Gastroesophageal sphincter (tissue), 4 donors: ENCODE results near the gene NPY2R. TPM values are rescaled to one million over a fixed set of nuclear protein-coding genes. Genes with fewer than 3 reads are reported as not detected.

Experiments
- ATAC-seq: fragments of 150-250 bp; one replicate; pipeline ENCODE4 v1.9.1; 2016; ENCODE audit warnings: mild to moderate bottlenecking, moderate library complexity
- H3K27ac ChIP-seq, 4 donors: fragments of 200-600 bp; sonication (generic) in 3 of 4; 1 replicate in 3 of 4; 2 replicates in 1 of 4; pipeline ENCODE4 v1.5.1; 2016 to 2019
- H3K27me3 ChIP-seq: fragments of 200-600 bp; sonication (generic); one replicate; pipeline ENCODE4 v1.5.1; 2019
- H3K36me3 ChIP-seq, 2 donors: fragments of 200-600 bp; sonication (generic); one replicate each; pipeline ENCODE4 v1.5.1; 2019; ENCODE audit warnings: control low read depth in 1 of 2
- H3K4me1 ChIP-seq, 3 donors: fragments of 200-600 bp; sonication (generic); 1 replicate in 2 of 3; 2 replicates in 1 of 3; pipeline ENCODE4 v1.5.1; 2016 to 2019; ENCODE audit warnings: control low read depth in 2 of 3
- H3K4me3 ChIP-seq, 2 donors: fragments of 200-600 bp; sonication (generic); one replicate each; pipeline ENCODE4 v1.5.1; 2019; ENCODE audit warnings: mild to moderate bottlenecking in 1 of 2, moderate library complexity in 1 of 2
- H3K9me3 ChIP-seq, 3 donors: fragments of 200-600 bp; sonication (generic); one replicate each; pipeline ENCODE4 v1.5.1; 2017 to 2019; ENCODE audit warnings: control low read depth in 2 of 3
- EP300 ChIP-seq: sonication (generic); formaldehyde crosslinking; IDR thresholded peaks from one replicate; pipeline ENCODE4 v1.6.1; 2017; ENCODE audit warnings: antibody characterized with exemption, mild to moderate bottlenecking
- POLR2A ChIP-seq, 2 donors: fragments of 450-650 bp; IDR thresholded peaks; one replicate each; pipeline ENCODE4 v1.6.1; 2017; ENCODE audit warnings: antibody characterized with exemption in 2 of 2, mild to moderate bottlenecking in 2 of 2, moderate library complexity in 1 of 2
- POLR2AphosphoS5 ChIP-seq: sonication (generic); formaldehyde crosslinking; IDR thresholded peaks from one replicate; pipeline ENCODE4 v1.6.1; 2017; ENCODE audit warnings: antibody characterized with exemption
- WGBS, 2 donors: methylation state at CpG; one replicate each; pipeline ENCODE4 v1.1.5; 2018; ENCODE audit warnings: low coverage in 1 of 2; 5-methylcytosine and 5-hydroxymethylcytosine counted together
- total RNA-seq, 4 donors: library from RNA; depleted of rRNA; stranded (reverse); fragments of >200 nt; gene quantifications; one replicate each; pipeline ENCODE4 v1.1.0, GENCODE V29; 2016
- TF ChIP-seq, protein P1 (sequence below), 4 experiments: fragments of 200-600 bp in 2 of 4; fragments of 450-650 bp in 2 of 4; sonication (generic) in 1 of 4; IDR thresholded peaks; one replicate each; pipeline ENCODE4 v1.5.1; 2017 to 2019; ENCODE audit warnings: antibody characterized with exemption in 4 of 4, mild to moderate bottlenecking in 2 of 4, moderate library complexity in 2 of 4

Gene NPY2R, protein sequence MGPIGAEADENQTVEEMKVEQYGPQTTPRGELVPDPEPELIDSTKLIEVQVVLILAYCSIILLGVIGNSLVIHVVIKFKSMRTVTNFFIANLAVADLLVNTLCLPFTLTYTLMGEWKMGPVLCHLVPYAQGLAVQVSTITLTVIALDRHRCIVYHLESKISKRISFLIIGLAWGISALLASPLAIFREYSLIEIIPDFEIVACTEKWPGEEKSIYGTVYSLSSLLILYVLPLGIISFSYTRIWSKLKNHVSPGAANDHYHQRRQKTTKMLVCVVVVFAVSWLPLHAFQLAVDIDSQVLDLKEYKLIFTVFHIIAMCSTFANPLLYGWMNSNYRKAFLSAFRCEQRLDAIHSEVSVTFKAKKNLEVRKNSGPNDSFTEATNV
- total RNA-seq = under 1 TPM in 1 of 4 donors, not detected in 3; 0.67 TPM

DNA sequence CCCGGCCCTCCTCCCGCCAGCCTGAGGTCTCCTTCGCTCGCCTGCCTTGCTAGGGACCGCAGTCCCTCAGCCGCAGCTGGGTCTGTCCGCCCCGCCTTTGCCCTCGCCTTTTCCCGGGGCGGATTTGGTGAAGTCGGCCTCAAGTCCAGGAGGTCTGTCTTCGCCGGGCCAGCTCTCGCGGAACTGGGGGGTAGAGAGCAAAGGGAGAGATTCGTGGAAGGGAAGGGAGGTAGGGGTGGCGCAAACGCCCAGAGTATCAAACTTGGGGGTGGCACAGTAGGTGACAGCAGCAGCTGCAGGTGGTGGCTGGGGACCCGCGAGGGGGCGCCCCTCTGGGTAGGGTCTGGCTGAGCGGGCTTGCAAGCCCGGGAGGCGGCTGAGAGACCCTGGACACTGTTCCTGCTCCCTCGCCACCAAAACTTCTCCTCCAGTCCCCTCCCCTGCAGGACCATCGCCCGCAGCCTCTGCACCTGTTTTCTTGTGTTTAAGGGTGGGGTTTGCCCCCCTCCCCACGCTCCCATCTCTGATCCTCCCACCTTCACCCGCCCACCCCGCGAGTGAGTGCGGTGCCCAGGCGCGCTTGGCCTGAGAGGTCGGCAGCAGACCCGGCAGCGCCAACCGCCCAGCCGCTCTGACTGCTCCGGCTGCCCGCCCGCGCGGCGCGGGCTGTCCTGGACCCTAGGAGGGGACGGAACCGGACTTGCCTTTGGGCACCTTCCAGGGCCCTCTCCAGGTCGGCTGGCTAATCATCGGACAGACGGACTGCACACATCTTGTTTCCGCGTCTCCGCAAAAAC, at the start of gene NPY2R:
Gene NPY2R, plus strand, starts transcription at position 379 of the 797 bp plus-strand sequence. CDS start 5,304 bp downstream, outside the sequence.
- H3K4me3 ChIP-seq = peak within 1 kb of the TSS in 1 of 2 donors; percentile 35
- H3K4me1 ChIP-seq = peaks cover 0 to 16% (median 0%) of the 10 kb centered on the region in 3 donors
- peaks cover 50% of the 10 kb centered on the region for H3K27me3 ChIP-seq
- TF ChIP-seq POLR2AphosphoS5 = no peak
- TF ChIP-seq, protein P1, sequence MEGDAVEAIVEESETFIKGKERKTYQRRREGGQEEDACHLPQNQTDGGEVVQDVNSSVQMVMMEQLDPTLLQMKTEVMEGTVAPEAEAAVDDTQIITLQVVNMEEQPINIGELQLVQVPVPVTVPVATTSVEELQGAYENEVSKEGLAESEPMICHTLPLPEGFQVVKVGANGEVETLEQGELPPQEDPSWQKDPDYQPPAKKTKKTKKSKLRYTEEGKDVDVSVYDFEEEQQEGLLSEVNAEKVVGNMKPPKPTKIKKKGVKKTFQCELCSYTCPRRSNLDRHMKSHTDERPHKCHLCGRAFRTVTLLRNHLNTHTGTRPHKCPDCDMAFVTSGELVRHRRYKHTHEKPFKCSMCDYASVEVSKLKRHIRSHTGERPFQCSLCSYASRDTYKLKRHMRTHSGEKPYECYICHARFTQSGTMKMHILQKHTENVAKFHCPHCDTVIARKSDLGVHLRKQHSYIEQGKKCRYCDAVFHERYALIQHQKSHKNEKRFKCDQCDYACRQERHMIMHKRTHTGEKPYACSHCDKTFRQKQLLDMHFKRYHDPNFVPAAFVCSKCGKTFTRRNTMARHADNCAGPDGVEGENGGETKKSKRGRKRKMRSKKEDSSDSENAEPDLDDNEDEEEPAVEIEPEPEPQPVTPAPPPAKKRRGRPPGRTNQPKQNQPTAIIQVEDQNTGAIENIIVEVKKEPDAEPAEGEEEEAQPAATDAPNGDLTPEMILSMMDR (IDR thresholded peaks at IDR 0.05) = no peak
- TF ChIP-seq EP300 = no peak
- TF ChIP-seq POLR2A (IDR thresholded peaks at IDR 0.05) = no peak
- peak; percentile 7 for ATAC-seq
- H3K9me3 ChIP-seq = no peaks in the 10 kb centered on the region
- no peak within 1 kb of the TSS for H3K27ac ChIP-seq
- H3K36me3 ChIP-seq = no peaks in the 10 kb centered on the region
- WGBS, 2 donors = 2 to 3% methylated on average over 9 to 13 of the region's 55 CpGs

DNA sequence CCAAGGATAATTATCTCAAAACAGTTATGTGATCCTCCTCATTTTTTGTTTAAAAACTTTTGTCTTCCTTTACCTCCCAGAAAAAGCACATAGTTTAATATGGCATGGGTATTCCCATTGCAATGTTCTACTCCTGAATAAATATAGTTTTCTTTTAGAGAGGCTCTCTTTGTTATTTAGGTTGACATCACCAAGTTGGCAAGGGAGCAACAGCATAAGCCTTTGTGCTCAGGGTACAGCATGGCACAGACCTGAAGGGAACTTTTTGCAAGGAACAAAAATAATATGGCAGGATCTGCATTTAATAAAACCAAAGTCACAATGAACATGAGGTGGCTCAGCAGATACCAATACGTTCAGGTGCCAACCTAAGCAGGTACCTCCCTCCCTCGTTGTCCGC, 47.1 kb upstream of the NPY2R start:
- Histone ChIP-seq H3K4me3 (no peak overlapping the region), H3K4me1 (no peaks in the 10 kb centered on the region), H3K9me3 (no peaks in the 10 kb centered on the region), H3K27ac (no peak overlapping the region), H3K36me3 (no peaks in the 10 kb centered on the region), H3K27me3 (no peaks in the 10 kb centered on the region)
- 100% methylated on average over 3 of the region's 3 CpGs for WGBS, 2 donors
- ATAC-seq = no peak
- TF ChIP-seq EP300 (no peak), POLR2AphosphoS5 (no peak), POLR2A (IDR thresholded peaks at IDR 0.05) (no peak)
- TF ChIP-seq, protein P1 (IDR thresholded peaks at IDR 0.05) = no peak

DNA sequence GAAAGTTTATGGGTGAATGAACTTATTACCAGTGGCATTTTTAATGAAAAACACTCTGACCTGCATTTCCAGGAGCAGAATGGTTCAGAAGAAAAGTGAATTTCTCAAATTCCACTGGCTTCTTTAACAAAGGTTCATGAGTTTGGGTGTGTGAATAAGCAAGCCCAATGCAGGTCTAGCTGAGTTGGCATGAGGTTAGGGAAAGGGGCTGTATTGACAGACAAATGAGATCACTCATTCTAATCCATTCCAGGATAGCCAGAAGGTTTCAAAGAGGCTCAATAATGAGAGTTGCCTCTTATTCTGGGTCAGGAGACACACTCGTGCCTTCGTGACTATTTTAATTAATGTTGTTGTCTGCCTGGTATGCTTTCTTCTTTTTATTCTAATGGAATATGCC, 43.7 kb upstream of the NPY2R start:
- ATAC-seq = no peak
- H3K36me3 ChIP-seq = no peaks in the 10 kb centered on the region
- H3K27me3 ChIP-seq = no peaks in the 10 kb centered on the region
- no peaks in the 10 kb centered on the region for H3K9me3 ChIP-seq
- H3K4me1 ChIP-seq = no peaks in the 10 kb centered on the region
- 67 to 71% methylated on average over 1 to 2 of the region's 2 CpGs for WGBS, 2 donors
- H3K27ac ChIP-seq = no peak overlapping the region
- no peak overlapping the region for H3K4me3 ChIP-seq
- TF ChIP-seq EP300 (no peak), POLR2AphosphoS5 (no peak), POLR2A (IDR thresholded peaks at IDR 0.05) (no peak)
- TF ChIP-seq, protein P1 (IDR thresholded peaks at IDR 0.05) = no peak

DNA sequence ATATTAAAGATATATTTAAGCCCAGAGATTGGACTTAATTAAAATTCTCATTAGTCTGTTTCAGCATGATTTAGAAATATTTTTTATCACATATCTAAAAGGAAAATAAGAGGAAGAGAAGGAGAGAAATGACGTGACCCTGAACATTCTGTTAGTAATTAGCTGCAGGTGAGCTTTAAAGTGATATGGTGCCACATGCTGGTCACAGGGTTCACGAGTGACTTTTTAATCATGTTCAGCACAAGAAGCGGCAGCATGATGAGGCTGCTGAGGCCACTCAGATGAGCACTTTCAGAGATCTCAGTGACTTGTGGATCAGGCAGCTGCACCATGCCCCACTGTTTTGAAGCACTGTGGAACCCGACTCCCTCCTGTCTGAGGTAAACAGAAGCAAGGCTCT, 37.9 kb upstream of the NPY2R start:
- TF ChIP-seq, protein P1 (IDR thresholded peaks at IDR 0.05) = no peak
- TF ChIP-seq POLR2A (IDR thresholded peaks at IDR 0.05) (no peak), POLR2AphosphoS5 (no peak), EP300 (no peak)
- Histone ChIP-seq H3K9me3 (no peaks in the 10 kb centered on the region), H3K27ac (no peak overlapping the region), H3K4me3 (no peak overlapping the region), H3K36me3 (no peaks in the 10 kb centered on the region), H3K4me1 (no peaks in the 10 kb centered on the region), H3K27me3 (no peaks in the 10 kb centered on the region)
- no peak for ATAC-seq
- WGBS, 2 donors = 70 to 83% methylated on average over 4 of the region's 4 CpGs
